ENCODE measurements around the gene PRUNE1.

DNA sequence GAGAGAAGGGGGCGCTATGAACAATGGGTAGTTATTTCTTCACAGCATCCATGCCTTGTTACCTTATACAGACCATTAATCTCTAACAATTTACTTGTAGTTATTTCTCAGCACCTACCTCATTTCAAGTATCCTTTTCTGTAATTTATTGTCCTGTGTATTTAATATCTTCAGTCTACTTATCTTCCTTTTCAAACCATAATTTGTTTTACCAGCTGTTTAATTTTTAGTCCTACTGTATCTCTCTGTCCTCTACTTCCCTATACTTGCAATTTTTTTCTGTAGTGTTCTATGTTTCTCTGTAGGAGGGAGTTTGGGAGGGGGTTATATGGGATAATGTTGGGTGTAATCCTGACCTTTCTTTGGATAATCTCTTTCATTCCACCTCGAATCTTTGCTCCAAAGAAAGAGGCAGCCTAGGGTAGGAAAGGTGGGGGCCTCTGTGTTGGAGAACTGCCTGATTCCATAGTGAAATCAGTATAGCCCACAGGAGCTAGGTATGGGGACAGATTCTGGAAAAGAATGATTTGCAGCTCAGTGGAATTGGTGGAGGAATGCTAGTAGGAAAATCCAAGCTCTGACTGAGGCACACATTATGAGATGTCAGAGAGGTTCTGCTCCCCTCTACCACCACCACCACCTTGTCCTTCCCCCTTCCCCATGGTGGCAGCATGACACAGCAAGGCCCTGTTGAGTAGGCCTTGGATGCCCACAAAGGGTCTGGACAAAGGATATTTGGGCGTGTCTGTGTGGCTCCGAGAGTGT lies 52.6 kb downstream of the PRUNE1 start:
- TF ChIP-seq POLR2AphosphoS5 (IDR thresholded peaks at IDR 0.05) (no peak), POLR2A (IDR thresholded peaks at IDR 0.05) (no peak)
- TF ChIP-seq, protein P1, sequence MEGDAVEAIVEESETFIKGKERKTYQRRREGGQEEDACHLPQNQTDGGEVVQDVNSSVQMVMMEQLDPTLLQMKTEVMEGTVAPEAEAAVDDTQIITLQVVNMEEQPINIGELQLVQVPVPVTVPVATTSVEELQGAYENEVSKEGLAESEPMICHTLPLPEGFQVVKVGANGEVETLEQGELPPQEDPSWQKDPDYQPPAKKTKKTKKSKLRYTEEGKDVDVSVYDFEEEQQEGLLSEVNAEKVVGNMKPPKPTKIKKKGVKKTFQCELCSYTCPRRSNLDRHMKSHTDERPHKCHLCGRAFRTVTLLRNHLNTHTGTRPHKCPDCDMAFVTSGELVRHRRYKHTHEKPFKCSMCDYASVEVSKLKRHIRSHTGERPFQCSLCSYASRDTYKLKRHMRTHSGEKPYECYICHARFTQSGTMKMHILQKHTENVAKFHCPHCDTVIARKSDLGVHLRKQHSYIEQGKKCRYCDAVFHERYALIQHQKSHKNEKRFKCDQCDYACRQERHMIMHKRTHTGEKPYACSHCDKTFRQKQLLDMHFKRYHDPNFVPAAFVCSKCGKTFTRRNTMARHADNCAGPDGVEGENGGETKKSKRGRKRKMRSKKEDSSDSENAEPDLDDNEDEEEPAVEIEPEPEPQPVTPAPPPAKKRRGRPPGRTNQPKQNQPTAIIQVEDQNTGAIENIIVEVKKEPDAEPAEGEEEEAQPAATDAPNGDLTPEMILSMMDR (IDR thresholded peaks at IDR 0.05), result no peak
